Omental fat pad (tissue), 4 donors: ENCODE measurements around the gene MORN3. TPM values are rescaled to one million over a fixed set of nuclear protein-coding genes. Genes with fewer than 3 reads are reported as not detected.

Experiments used
- ATAC-seq: fragments of 150-250 bp; one replicate; pipeline ENCODE4 v1.9.1; 2016; ENCODE audit warnings: mild to moderate bottlenecking, moderate library complexity; ENCODE audit not compliant: low FRiP score
- DNase-seq: peaks from one replicate; pipeline ENCODE4 v3.0.0-alpha.2; 2019; ENCODE audit warnings: low spot score
- total RNA-seq, 4 donors: library from RNA; depleted of rRNA; stranded (reverse); fragments of >200 nt; gene quantifications; one replicate each; pipeline ENCODE4 v1.1.0, GENCODE V29; 2016
- TF ChIP-seq, protein P1 (sequence below), 3 donors: fragments of 450-650 bp; IDR thresholded peaks; one replicate each; pipeline ENCODE4 v1.5.1; 2016 to 2017; ENCODE audit warnings: antibody characterized with exemption in 3 of 3, mild to moderate bottlenecking in 3 of 3, moderate library complexity in 2 of 3

Gene MORN3
- total RNA-seq, 4 donors from 2014 or later = 0.19 TPM; not detected in 3

GRCh38 chr12:121620333-121620891 is 49.0 kb downstream of the MORN3 start:
- DNase-seq = no peak
- ATAC-seq = no peak
- TF ChIP-seq, protein P1, sequence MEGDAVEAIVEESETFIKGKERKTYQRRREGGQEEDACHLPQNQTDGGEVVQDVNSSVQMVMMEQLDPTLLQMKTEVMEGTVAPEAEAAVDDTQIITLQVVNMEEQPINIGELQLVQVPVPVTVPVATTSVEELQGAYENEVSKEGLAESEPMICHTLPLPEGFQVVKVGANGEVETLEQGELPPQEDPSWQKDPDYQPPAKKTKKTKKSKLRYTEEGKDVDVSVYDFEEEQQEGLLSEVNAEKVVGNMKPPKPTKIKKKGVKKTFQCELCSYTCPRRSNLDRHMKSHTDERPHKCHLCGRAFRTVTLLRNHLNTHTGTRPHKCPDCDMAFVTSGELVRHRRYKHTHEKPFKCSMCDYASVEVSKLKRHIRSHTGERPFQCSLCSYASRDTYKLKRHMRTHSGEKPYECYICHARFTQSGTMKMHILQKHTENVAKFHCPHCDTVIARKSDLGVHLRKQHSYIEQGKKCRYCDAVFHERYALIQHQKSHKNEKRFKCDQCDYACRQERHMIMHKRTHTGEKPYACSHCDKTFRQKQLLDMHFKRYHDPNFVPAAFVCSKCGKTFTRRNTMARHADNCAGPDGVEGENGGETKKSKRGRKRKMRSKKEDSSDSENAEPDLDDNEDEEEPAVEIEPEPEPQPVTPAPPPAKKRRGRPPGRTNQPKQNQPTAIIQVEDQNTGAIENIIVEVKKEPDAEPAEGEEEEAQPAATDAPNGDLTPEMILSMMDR (IDR thresholded peaks at IDR 0.05) = no peak

- DNase-seq = no peak
- TF ChIP-seq, protein P1 (IDR thresholded peaks at IDR 0.05) = no peak
- no peak for ATAC-seq
These were observed 50.7 kb downstream of the MORN3 start for GRCh38 chr12:121618659-121619233.

- TF ChIP-seq, protein P1 (IDR thresholded peaks at IDR 0.05) = no peak
- ATAC-seq (no peak), DNase-seq (no peak)
These were observed 54.5 kb downstream of the MORN3 start for GRCh38 chr12:121614872-121615467.

- TF ChIP-seq, protein P1 (IDR thresholded peaks at IDR 0.05) = no peak
- DNase-seq = no peak
- ATAC-seq = no peak
These were observed 56.0 kb downstream of the MORN3 start for GRCh38 chr12:121613462-121613861.

DNA sequence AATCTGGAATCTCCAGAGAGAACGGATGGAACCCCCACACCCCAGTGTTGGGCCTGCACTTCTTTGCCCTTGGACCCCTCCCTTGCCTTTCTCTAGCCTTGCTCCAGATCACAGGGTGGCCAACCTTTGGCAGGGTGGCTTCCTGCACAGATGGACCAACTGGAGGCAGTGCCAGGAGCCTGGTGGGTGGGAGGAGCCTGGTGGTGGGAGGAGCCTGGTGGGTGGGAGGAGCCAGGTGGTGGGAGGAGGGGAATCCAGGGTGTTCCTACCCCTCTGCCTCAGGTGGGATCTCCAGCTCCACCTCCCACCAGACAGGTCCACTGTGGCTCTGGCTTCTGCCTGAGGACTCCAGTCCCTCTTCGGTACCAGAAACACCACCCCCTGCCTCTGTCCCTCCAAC is 58.1 kb downstream of the MORN3 start:
- no peak for ATAC-seq

DNA sequence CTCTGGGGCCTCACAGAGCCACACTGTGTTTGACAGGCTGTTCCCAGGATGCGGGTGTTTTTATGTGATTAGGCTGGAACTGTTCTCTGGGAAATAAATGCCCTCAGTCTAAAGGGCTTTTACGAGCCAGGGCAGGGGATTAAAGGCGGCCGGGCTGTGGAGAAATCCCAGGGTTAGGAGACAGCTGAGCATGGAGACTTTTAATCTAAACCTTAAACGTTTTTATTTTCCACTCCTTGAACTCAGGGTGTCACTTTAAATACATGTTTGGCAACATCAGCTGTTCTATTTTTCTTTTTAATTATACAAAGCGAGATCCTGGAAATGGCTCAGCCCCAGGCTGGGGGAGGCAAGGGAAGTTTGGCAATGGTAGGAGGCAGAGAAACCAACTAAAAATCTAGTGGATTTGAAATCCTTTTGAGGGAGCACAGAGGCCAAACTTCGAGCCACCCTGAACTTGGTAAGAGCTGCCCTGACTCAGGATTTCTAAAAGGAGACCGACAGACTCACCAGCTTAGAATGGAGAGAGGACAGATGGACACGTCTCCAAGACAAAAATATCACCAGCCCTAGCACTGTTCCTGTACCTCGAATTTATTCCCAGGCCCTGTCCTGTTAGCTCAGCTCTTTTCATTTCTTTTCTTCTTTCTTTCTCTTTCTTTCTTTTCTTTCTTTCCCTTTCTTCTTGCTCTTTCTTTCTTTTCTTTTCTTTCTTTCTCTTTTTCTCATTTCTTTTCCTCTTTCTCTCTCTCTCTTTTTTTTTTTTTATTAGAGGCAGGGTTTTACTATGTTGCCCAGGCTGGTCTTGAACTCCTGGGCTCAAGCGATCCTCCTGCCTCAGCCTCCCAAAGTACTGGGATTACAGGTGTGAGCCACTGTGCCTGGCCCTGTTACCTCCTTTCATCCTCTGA is 59.0 kb downstream of the MORN3 start:
- TF ChIP-seq, protein P1 (IDR thresholded peaks at IDR 0.05) = no peak
- ATAC-seq (peak; percentile 86), DNase-seq (no peak)

More for the DNA sequence above, 58.1 kb downstream of the MORN3 start:
- no peak for DNase-seq
- TF ChIP-seq, protein P1 (IDR thresholded peaks at IDR 0.05) = no peak
